Measurements from ENCODE around the gene PLCXD1. TPM values are rescaled to one million over a fixed set of nuclear protein-coding genes. Genes with fewer than 3 reads are reported as not detected.
A peak's percentile ranks its signal among the peaks of the same experiment; 100 is the strongest.

The PLCXD1 gene
- polyA plus RNA-seq, 3 donors, result 2.9 to 28.7 (median 6.7) TPM

DNA sequence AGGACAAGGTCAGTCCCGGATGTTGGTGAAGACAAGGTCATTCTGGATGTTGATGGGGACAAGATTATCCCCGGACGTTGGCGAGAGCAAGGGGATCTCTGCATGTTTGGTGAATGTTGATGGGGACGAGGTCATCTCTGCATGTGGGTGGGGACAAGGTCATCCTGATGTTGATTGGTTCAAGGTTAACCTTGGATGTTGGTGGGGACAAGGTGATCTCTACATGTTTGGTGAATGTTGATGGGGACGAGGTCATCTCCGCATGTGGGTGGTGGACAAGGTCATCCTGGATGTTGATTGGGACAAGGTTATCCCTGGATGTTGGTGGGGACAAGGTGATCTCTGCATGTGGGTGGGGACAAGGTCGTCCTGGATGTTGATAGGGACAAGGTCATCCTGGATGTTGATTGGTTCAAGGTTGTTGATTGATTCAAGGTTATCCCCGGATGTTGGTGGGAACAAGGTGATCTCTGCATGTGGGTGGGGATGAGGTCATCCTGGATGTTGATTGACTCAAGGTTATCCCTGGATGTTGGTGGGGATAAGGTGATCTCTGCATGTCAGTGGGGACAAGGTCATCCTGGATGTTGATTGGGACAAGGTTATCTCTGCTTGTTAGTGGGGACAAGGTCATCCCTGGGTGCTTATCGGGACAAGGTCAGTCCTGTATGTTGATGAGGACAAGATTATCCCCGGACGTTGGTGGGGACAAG lies 28.8 kb upstream of the PLCXD1 start:
- peaks cover 2 to 16% (median 3%) of the 10 kb centered on the region in 7 donors for H3K9me3 Mint-ChIP-seq
- Histone ChIP-seq H3K9me3 (replicated peaks in 1 of 2; ENCODE audit: control insufficient read depth in 1 of 2, insufficient read depth in 1 of 2, low read length in 2 of 2) (peaks cover 0 to 27% of the 10 kb centered on the region in 2 donors), H3K4me3 (replicated peaks in 1 of 3; ENCODE audit: low read depth in 2 of 3, low read length in 3 of 3) (no peak overlapping the region), H3K9ac (ENCODE audit: insufficient read depth, low read length, poor library complexity, severe bottlenecking) (no peak overlapping the region), H3K27ac (ENCODE audit: low read depth in 1 of 2, low read length in 2 of 2) (no peak overlapping the region), H3K79me2 (ENCODE audit: insufficient read depth, low read length) (no peaks in the 10 kb centered on the region), H3K36me3 (replicated peaks in 1 of 2; ENCODE audit: control insufficient read depth in 1 of 2, insufficient read depth in 2 of 2, low read length in 2 of 2) (no peaks in the 10 kb centered on the region), H3K4me1 (ENCODE audit: control insufficient read depth in 1 of 2, insufficient read depth in 2 of 2, low read length in 2 of 2) (no peaks in the 10 kb centered on the region), H3K27me3 (ENCODE audit: control insufficient read depth in 2 of 2, insufficient read depth in 2 of 2, low read length in 2 of 2) (no peaks in the 10 kb centered on the region), H4K20me1 (ENCODE audit: insufficient read depth, low read length) (no peaks in the 10 kb centered on the region), H3K4me2 (replicated peaks; ENCODE audit: extremely low read depth, low read length, poor library complexity, severe bottlenecking) (no peak overlapping the region), H2AFZ (ENCODE audit: insufficient read depth, low read depth, low read length, poor library complexity, severe bottlenecking) (no peak overlapping the region)
- H3K27me3 Mint-ChIP-seq (ENCODE audit: low read depth in 3 of 3), result peaks cover 0 to 4% (median 2%) of the 10 kb centered on the region in 3 donors
- WGBS (ENCODE audit: insufficient coverage), result 94% methylated on average over 12 of the region's 12 CpGs
- peak in 1 of 3 donors; percentile 1 for DNase-seq
- H3K4me3 Mint-ChIP-seq, result no peak overlapping the region
- no peaks in the 10 kb centered on the region for H3K36me3 Mint-ChIP-seq
- TF ChIP-seq, protein P1, sequence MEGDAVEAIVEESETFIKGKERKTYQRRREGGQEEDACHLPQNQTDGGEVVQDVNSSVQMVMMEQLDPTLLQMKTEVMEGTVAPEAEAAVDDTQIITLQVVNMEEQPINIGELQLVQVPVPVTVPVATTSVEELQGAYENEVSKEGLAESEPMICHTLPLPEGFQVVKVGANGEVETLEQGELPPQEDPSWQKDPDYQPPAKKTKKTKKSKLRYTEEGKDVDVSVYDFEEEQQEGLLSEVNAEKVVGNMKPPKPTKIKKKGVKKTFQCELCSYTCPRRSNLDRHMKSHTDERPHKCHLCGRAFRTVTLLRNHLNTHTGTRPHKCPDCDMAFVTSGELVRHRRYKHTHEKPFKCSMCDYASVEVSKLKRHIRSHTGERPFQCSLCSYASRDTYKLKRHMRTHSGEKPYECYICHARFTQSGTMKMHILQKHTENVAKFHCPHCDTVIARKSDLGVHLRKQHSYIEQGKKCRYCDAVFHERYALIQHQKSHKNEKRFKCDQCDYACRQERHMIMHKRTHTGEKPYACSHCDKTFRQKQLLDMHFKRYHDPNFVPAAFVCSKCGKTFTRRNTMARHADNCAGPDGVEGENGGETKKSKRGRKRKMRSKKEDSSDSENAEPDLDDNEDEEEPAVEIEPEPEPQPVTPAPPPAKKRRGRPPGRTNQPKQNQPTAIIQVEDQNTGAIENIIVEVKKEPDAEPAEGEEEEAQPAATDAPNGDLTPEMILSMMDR (IDR thresholded peaks at IDR 0.05), result no peak
- no peak overlapping the region for H3K27ac Mint-ChIP-seq
- H3K4me1 Mint-ChIP-seq, result peaks cover 7% of the 10 kb centered on the region
- intact Hi-C loops (cut with micrococcal nuclease), result no loop called here

DNA sequence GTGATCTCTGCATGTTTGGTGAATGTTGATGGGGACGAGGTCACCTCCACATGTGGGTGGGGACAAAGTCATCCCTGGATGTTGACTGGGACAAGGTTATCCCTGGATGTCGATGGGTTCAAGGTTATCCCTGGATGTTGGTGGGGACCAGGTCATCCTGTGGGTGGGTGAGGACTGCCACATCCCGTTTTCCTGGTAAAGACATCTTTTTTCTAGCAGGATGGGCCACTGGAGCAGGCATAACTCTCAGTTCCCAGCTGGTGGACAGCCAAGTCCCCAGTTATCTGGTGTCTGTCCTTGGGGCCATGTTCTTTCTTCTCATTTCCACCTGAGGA lies 28.3 kb upstream of the PLCXD1 start:
- H3K27me3 ChIP-seq (ENCODE audit: control insufficient read depth in 2 of 2, insufficient read depth in 2 of 2, low read length in 2 of 2), result no peaks in the 10 kb centered on the region
- H3K9ac ChIP-seq (ENCODE audit: insufficient read depth, low read length, poor library complexity, severe bottlenecking), result no peak overlapping the region
- Mint-ChIP-seq H3K9me3 (peaks cover 2 to 16% (median 3%) of the 10 kb centered on the region in 7 donors), H3K27ac (no peak overlapping the region), H3K4me3 (no peak overlapping the region), H3K4me1 (peaks cover 7% of the 10 kb centered on the region), H3K36me3 (no peaks in the 10 kb centered on the region), H3K27me3 (ENCODE audit: low read depth in 3 of 3) (peaks cover 0 to 4% (median 2%) of the 10 kb centered on the region in 3 donors)
- no peaks in the 10 kb centered on the region for H4K20me1 ChIP-seq (ENCODE audit: insufficient read depth, low read length)
- no peak overlapping the region for H3K4me3 ChIP-seq (replicated peaks in 1 of 3; ENCODE audit: low read depth in 2 of 3, low read length in 3 of 3)
- peak in 1 of 3 donors; percentile 2 for DNase-seq
- peaks cover 0 to 27% of the 10 kb centered on the region in 2 donors for H3K9me3 ChIP-seq (replicated peaks in 1 of 2; ENCODE audit: control insufficient read depth in 1 of 2, insufficient read depth in 1 of 2, low read length in 2 of 2)
- H3K79me2 ChIP-seq (ENCODE audit: insufficient read depth, low read length), result no peaks in the 10 kb centered on the region
- H3K4me2 ChIP-seq (replicated peaks; ENCODE audit: extremely low read depth, low read length, poor library complexity, severe bottlenecking), result no peak overlapping the region
- TF ChIP-seq, protein P1 (IDR thresholded peaks at IDR 0.05), result no peak
- no peak overlapping the region for H3K27ac ChIP-seq (ENCODE audit: low read depth in 1 of 2, low read length in 2 of 2)
- no peaks in the 10 kb centered on the region for H3K4me1 ChIP-seq (ENCODE audit: control insufficient read depth in 1 of 2, insufficient read depth in 2 of 2, low read length in 2 of 2)
- H3K36me3 ChIP-seq (replicated peaks in 1 of 2; ENCODE audit: control insufficient read depth in 1 of 2, insufficient read depth in 2 of 2, low read length in 2 of 2), result no peaks in the 10 kb centered on the region
- no peak overlapping the region for H2AFZ ChIP-seq (ENCODE audit: insufficient read depth, low read depth, low read length, poor library complexity, severe bottlenecking)
- 93% methylated on average over 3 of the region's 3 CpGs for WGBS (ENCODE audit: insufficient coverage)
- intact Hi-C loops (cut with micrococcal nuclease), result no loop called here

Measured in CD14-positive monocyte (primary cell).